CD14-positive monocyte (primary cell): ENCODE measurements around the gene RNF151. TPM values are rescaled to one million over a fixed set of nuclear protein-coding genes. Genes with fewer than 3 reads are reported as not detected.

Source experiments
- DNase-seq, 3 donors: peaks; one replicate each; pipeline ENCODE4 v3.0.0-alpha.2; 2011 to 2022
- H2AFZ ChIP-seq: 2 replicates; pipeline ENCODE4 v1.6.0; 2012; ENCODE audit warnings: mild to moderate bottlenecking, low read depth, low read length, inconsistent platforms; ENCODE audit not compliant: insufficient read depth, poor library complexity, severe bottlenecking
- H3K27ac ChIP-seq, 2 donors: 1 replicate in 1 of 2; 2 replicates in 1 of 2; pipeline ENCODE4 v1.5.1; 2012 to 2013; ENCODE audit warnings: low read length in 2 of 2, control low read depth in 1 of 2, inconsistent platforms in 1 of 2, low read depth in 1 of 2, mild to moderate bottlenecking in 1 of 2
- H3K27me3 ChIP-seq, 2 donors: one replicate each; pipeline versions ENCODE4 v1.6.0 to v1.6.1; 2011 to 2013; ENCODE audit warnings: low read length in 2 of 2; ENCODE audit not compliant: control insufficient read depth in 2 of 2, insufficient read depth in 2 of 2
- H3K36me3 ChIP-seq, 2 donors: replicated peaks in 1 of 2; 1 replicate in 1 of 2; 2 replicates in 1 of 2; pipeline versions ENCODE4 v1.5.1 to v1.6.1; 2012 to 2013; ENCODE audit warnings: low read length in 2 of 2, control low read depth in 1 of 2, inconsistent platforms in 1 of 2, mild to moderate bottlenecking in 1 of 2; ENCODE audit not compliant: insufficient read depth in 2 of 2, control insufficient read depth in 1 of 2
- H3K4me1 ChIP-seq, 2 donors: 1 replicate in 1 of 2; 2 replicates in 1 of 2; pipeline versions ENCODE4 v1.5.1 to v1.6.1; 2012 to 2013; ENCODE audit warnings: low read length in 2 of 2, control low read depth in 1 of 2, inconsistent platforms in 1 of 2, mild to moderate bottlenecking in 1 of 2, moderate library complexity in 1 of 2; ENCODE audit not compliant: insufficient read depth in 2 of 2, control insufficient read depth in 1 of 2
- H3K4me2 ChIP-seq: replicated peaks from 2 replicates; pipeline ENCODE3; 2012; ENCODE audit warnings: low read length, moderate library complexity, mild to moderate bottlenecking; ENCODE audit not compliant: poor library complexity, severe bottlenecking; ENCODE audit errors: extremely low read depth
- H3K4me3 ChIP-seq, 3 experiments: fragments of 200-600 bp in 1 of 3; sonication (generic) in 1 of 3; replicated peaks in 1 of 3; 1 replicate in 2 of 3; 2 replicates in 1 of 3; pipeline ENCODE4 v1.5.1; 2011 to 2013; ENCODE audit warnings: low read length in 3 of 3, mild to moderate bottlenecking in 3 of 3, control low read depth in 2 of 3, low read depth in 2 of 3, inconsistent platforms in 1 of 3, moderate library complexity in 1 of 3
- H3K79me2 ChIP-seq: 2 replicates; pipeline ENCODE4 v1.6.0; 2012; ENCODE audit warnings: mild to moderate bottlenecking, control low read depth, inconsistent platforms, low read length, moderate library complexity; ENCODE audit not compliant: insufficient read depth
- H3K9ac ChIP-seq: 2 replicates; pipeline ENCODE4 v1.6.0; 2017; ENCODE audit warnings: low read length, mild to moderate bottlenecking; ENCODE audit not compliant: insufficient read depth, poor library complexity, severe bottlenecking
- H3K9me3 ChIP-seq, 2 donors: replicated peaks in 1 of 2; 1 replicate in 1 of 2; 2 replicates in 1 of 2; pipeline versions ENCODE4 v1.5.1 to v1.6.1; 2012 to 2013; ENCODE audit warnings: low read length in 2 of 2, control low read depth in 1 of 2; ENCODE audit not compliant: control insufficient read depth in 1 of 2, insufficient read depth in 1 of 2
- H4K20me1 ChIP-seq: 2 replicates; pipeline ENCODE4 v1.6.0; 2012; ENCODE audit warnings: mild to moderate bottlenecking, low read length, control low read depth, moderate library complexity; ENCODE audit not compliant: insufficient read depth
- H3K27ac Mint-ChIP-seq, 7 donors: one replicate each; pipeline ENCODE4 v1.8.0; 2020; ENCODE audit warnings: mild to moderate bottlenecking in 7 of 7, mixed read lengths in 7 of 7, moderate library complexity in 6 of 7, inconsistent platforms in 2 of 7
- H3K27me3 Mint-ChIP-seq, 3 donors: one replicate each; pipeline ENCODE4 v1.8.0; 2021 to 2022; ENCODE audit warnings: low read depth in 3 of 3, mild to moderate bottlenecking in 3 of 3, mixed read lengths in 3 of 3, moderate library complexity in 3 of 3, inconsistent platforms in 1 of 3
- H3K36me3 Mint-ChIP-seq, 2 donors: one replicate each; pipeline ENCODE4 v1.8.0; 2020; ENCODE audit warnings: mixed read lengths in 2 of 2, inconsistent platforms in 1 of 2, mild to moderate bottlenecking in 1 of 2
- H3K4me1 Mint-ChIP-seq: one replicate; pipeline ENCODE4 v1.8.0; 2020; ENCODE audit warnings: mild to moderate bottlenecking, mixed read lengths
- H3K4me3 Mint-ChIP-seq, 2 donors: one replicate each; pipeline ENCODE4 v1.8.0; 2020; ENCODE audit warnings: mild to moderate bottlenecking in 2 of 2, mixed read lengths in 2 of 2, moderate library complexity in 1 of 2
- H3K9me3 Mint-ChIP-seq, 7 donors: one replicate each; pipeline ENCODE4 v1.8.0; 2020 to 2022; ENCODE audit warnings: mixed read lengths in 7 of 7, mild to moderate bottlenecking in 6 of 7, moderate library complexity in 6 of 7, inconsistent platforms in 2 of 7
- WGBS: methylation state at CpG from one replicate; pipeline ENCODE4 v1.1.5; 2013; ENCODE audit warnings: missing lambda C conversion rate; ENCODE audit not compliant: insufficient coverage; 5-methylcytosine and 5-hydroxymethylcytosine counted together
- intact Hi-C, 2 donors: fragments of 100-400 bp; cut with micrococcal nuclease; formaldehyde crosslinking; loops; one replicate each; pipeline versions ENCODE4 v1.15.0 to v1.15.1; 2023
- polyA plus RNA-seq, 3 donors: library from polyadenylated mRNA; depleted of rRNA in 1 of 3; unstranded in 2 of 3; stranded (reverse) in 1 of 3; fragments of 300-500 nt in 2 of 3; fragments of >200 nt in 1 of 3; fragmentation: Illumina TruSeq in 2 of 3; gene quantifications; 1 replicate in 2 of 3; 2 replicates in 1 of 3; pipeline ENCODE4 v1.2.3, GENCODE V29; 2012 to 2021
- TF ChIP-seq, protein P1 (sequence below): fragments of 200-600 bp; IDR thresholded peaks from one replicate; pipeline ENCODE4 v1.8.0; 2022; ENCODE audit warnings: antibody characterized with exemption, mild to moderate bottlenecking

Gene RNF151
- polyA plus RNA-seq, 3 donors, result not detected

DNA sequence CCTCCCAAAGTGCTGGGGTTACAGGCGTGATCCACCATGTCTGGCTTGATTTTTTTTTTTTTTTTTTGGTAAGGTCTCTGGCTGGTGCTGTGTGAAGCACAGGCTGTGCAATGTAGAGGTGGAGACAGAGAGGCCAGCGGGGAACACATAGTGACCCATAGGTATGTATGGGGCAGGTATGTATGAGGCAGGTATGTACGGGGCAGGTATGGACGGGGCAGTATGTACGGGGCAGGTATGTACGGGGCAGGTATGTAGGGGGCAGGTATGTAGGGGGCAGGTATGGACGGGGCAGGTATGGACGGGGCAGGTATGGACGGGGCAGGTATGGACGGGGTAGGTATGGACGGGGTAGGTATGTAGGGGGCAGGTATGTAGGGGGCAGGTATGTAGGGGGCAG is 17.1 kb upstream of the RNF151 start:
- Mint-ChIP-seq H3K27me3 (peaks cover 2 to 13% (median 8%) of the 10 kb centered on the region in 3 donors), H3K9me3 (no peaks in the 10 kb centered on the region), H3K36me3 (no peaks in the 10 kb centered on the region), H3K4me1 (no peaks in the 10 kb centered on the region), H3K27ac (no peak overlapping the region), H3K4me3 (no peak overlapping the region)
- Histone ChIP-seq H3K27ac (no peak overlapping the region), H3K79me2 (no peaks in the 10 kb centered on the region), H3K9me3 (no peaks in the 10 kb centered on the region), H2AFZ (no peak overlapping the region), H3K36me3 (no peaks in the 10 kb centered on the region), H3K4me1 (no peaks in the 10 kb centered on the region), H3K4me2 (no peak overlapping the region), H4K20me1 (no peaks in the 10 kb centered on the region), H3K9ac (no peak overlapping the region), H3K27me3 (no peaks in the 10 kb centered on the region), H3K4me3 (no peak overlapping the region)
- 100% methylated on average over 4 of the region's 11 CpGs for WGBS
- TF ChIP-seq, protein P1, sequence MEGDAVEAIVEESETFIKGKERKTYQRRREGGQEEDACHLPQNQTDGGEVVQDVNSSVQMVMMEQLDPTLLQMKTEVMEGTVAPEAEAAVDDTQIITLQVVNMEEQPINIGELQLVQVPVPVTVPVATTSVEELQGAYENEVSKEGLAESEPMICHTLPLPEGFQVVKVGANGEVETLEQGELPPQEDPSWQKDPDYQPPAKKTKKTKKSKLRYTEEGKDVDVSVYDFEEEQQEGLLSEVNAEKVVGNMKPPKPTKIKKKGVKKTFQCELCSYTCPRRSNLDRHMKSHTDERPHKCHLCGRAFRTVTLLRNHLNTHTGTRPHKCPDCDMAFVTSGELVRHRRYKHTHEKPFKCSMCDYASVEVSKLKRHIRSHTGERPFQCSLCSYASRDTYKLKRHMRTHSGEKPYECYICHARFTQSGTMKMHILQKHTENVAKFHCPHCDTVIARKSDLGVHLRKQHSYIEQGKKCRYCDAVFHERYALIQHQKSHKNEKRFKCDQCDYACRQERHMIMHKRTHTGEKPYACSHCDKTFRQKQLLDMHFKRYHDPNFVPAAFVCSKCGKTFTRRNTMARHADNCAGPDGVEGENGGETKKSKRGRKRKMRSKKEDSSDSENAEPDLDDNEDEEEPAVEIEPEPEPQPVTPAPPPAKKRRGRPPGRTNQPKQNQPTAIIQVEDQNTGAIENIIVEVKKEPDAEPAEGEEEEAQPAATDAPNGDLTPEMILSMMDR, result no peak
- intact Hi-C loops, result loop anchor here in 1 of 2 donors (10.0 kb wide), 1 partner anchor 205 kb away; the partner anchor contains the start of gene TRAF7
- no peak for DNase-seq

DNA sequence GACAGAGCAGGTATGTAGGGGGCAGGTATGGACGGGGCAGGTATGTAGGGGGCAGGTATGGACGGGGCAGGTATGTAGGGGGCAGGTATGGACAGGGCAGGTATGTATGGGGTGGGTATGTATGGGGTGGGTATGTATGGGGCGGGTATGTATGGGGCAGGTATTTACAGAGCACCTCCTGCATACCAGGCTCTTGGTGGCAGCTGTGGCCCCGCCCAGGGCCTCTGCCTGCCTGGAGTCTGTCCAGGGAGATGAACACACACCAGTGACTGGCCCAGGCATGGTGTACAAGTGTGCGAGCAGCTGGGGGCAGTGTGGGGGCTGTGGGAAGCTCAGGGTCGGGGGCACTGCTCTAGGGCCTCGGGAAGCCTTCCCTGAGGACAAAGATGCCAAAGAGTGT is 16.6 kb upstream of the RNF151 start:
- H3K4me1 ChIP-seq, result no peaks in the 10 kb centered on the region
- Mint-ChIP-seq H3K4me1 (no peaks in the 10 kb centered on the region), H3K4me3 (no peak overlapping the region), H3K27ac (no peak overlapping the region), H3K27me3 (peaks cover 4 to 15% (median 12%) of the 10 kb centered on the region in 3 donors), H3K9me3 (no peaks in the 10 kb centered on the region), H3K36me3 (no peaks in the 10 kb centered on the region)
- H3K4me3 ChIP-seq, result no peak overlapping the region
- H3K4me2 ChIP-seq, result no peak overlapping the region
- no peak overlapping the region for H3K27ac ChIP-seq
- no peak overlapping the region for H3K9ac ChIP-seq
- DNase-seq, result no peak
- intact Hi-C loops, result no loop called here
- TF ChIP-seq, protein P1, result no peak
- H4K20me1 ChIP-seq, result no peaks in the 10 kb centered on the region
- H3K9me3 ChIP-seq, result no peaks in the 10 kb centered on the region
- no peak overlapping the region for H2AFZ ChIP-seq
- H3K27me3 ChIP-seq, result no peaks in the 10 kb centered on the region
- H3K79me2 ChIP-seq, result no peaks in the 10 kb centered on the region
- no peaks in the 10 kb centered on the region for H3K36me3 ChIP-seq
- WGBS, result 76% methylated on average over 6 of the region's 7 CpGs
